ENCODE data around the gene IQSEC1.

The IQSEC1 gene

GRCh38 chr3:13015286-13016082, 57.7 kb downstream of the IQSEC1 start:
- DNase-seq (ENCODE audit: low spot score): peak; percentile 62

- no peak for DNase-seq (ENCODE audit: low spot score)
Measured at GRCh38 chr3:13014755-13015285, 58.4 kb downstream of the IQSEC1 start.

GRCh38 chr3:13013994-13014754, 59.1 kb downstream of the IQSEC1 start:
- DNase-seq (ENCODE audit: low spot score): peak; percentile 53

GRCh38 chr3:13013566-13013965, 59.7 kb downstream of the IQSEC1 start:
- DNase-seq (ENCODE audit: low spot score): no peak

GRCh38 chr3:13013151-13013561, 60.1 kb downstream of the IQSEC1 start:
- no peak for DNase-seq (ENCODE audit: low spot score)

- peak; percentile 70 for DNase-seq (ENCODE audit: low spot score)
Measured at GRCh38 chr3:13012221-13012691, 61.0 kb downstream of the IQSEC1 start.

GRCh38 chr3:13011573-13012220, 61.5 kb downstream of the IQSEC1 start:
- peak; percentile 86 for DNase-seq (ENCODE audit: low spot score)

- no peak for DNase-seq (ENCODE audit: low spot score)
Measured at GRCh38 chr3:13010780-13011572, 62.3 kb downstream of the IQSEC1 start.

GRCh38 chr3:13009946-13010315, 63.3 kb downstream of the IQSEC1 start:
- no peak for DNase-seq (ENCODE audit: low spot score)

GRCh38 chr3:13009132-13009945, 63.9 kb downstream of the IQSEC1 start:
- peak; percentile 60 for DNase-seq (ENCODE audit: low spot score)

GRCh38 chr3:13008155-13008995, 64.9 kb downstream of the IQSEC1 start:
- no peak for DNase-seq (ENCODE audit: low spot score)

GRCh38 chr3:13007251-13007941, 65.8 kb downstream of the IQSEC1 start:
- no peak for DNase-seq (ENCODE audit: low spot score)

GRCh38 chr3:13006216-13006990, 66.8 kb downstream of the IQSEC1 start:
- no peak for DNase-seq (ENCODE audit: low spot score)

- DNase-seq (ENCODE audit: low spot score): no peak
Measured at GRCh38 chr3:13005301-13005700, 67.9 kb downstream of the IQSEC1 start.

- no peak for DNase-seq (ENCODE audit: low spot score)
Measured at GRCh38 chr3:13004376-13004775, 68.9 kb downstream of the IQSEC1 start.

GRCh38 chr3:13003608-13004007, 69.6 kb downstream of the IQSEC1 start:
- no peak for DNase-seq (ENCODE audit: low spot score)

GRCh38 chr3:13002398-13003124, 70.7 kb downstream of the IQSEC1 start:
- peak; percentile 44 for DNase-seq (ENCODE audit: low spot score)
